Central memory CD8-positive, alpha-beta T cell (primary cell): ENCODE data around the gene ACTN4.

ENCODE experiments used
- ATAC-seq: fragments of 150-1000 bp; cut with Tn5 transposase; replicated peaks from 2 replicates; pipeline ENCODE4 v1.10.0; 2022; ENCODE audit warnings: mild to moderate bottlenecking, moderate FRiP score, moderate number of reproducible peaks; ENCODE audit not compliant: poor library complexity, severe bottlenecking; ENCODE audit errors: extremely low read depth
- DNase-seq, 2 donors: peaks; one replicate each; pipeline ENCODE4 v3.0.0; 2021; ENCODE audit warnings: low spot score in 2 of 2
- H3K27ac Mint-ChIP-seq: one replicate; pipeline ENCODE4 v1.8.0; 2022; ENCODE audit warnings: low read depth, mild to moderate bottlenecking, moderate library complexity, mixed read lengths
- H3K27me3 Mint-ChIP-seq: one replicate; pipeline ENCODE4 v1.8.0; 2022; ENCODE audit warnings: mixed read lengths
- H3K36me3 Mint-ChIP-seq: one replicate; pipeline ENCODE4 v1.8.0; 2022; ENCODE audit warnings: mild to moderate bottlenecking, moderate library complexity, mixed read lengths; ENCODE audit not compliant: insufficient read depth
- H3K4me1 Mint-ChIP-seq: one replicate; pipeline ENCODE4 v1.8.0; 2022; ENCODE audit warnings: mixed read lengths
- H3K4me3 Mint-ChIP-seq: one replicate; pipeline ENCODE4 v1.8.0; 2022; ENCODE audit warnings: mild to moderate bottlenecking, moderate library complexity, mixed read lengths
- H3K9me3 Mint-ChIP-seq: one replicate; pipeline ENCODE4 v1.8.0; 2022; ENCODE audit warnings: mixed read lengths

ACTN4 gene

GRCh38 chr19:38699647-38700349 is 52.3 kb downstream of the ACTN4 start:
- H3K4me1 Mint-ChIP-seq: peaks cover 57% of the 10 kb centered on the region
- DNase-seq: no peak
- H3K27ac Mint-ChIP-seq: peak overlapping the region; percentile 82
- H3K36me3 Mint-ChIP-seq: peaks cover 24% of the 10 kb centered on the region
- no peaks in the 10 kb centered on the region for H3K9me3 Mint-ChIP-seq
- no peak for ATAC-seq
- no peak overlapping the region for H3K4me3 Mint-ChIP-seq
- H3K27me3 Mint-ChIP-seq: no peaks in the 10 kb centered on the region

DNA sequence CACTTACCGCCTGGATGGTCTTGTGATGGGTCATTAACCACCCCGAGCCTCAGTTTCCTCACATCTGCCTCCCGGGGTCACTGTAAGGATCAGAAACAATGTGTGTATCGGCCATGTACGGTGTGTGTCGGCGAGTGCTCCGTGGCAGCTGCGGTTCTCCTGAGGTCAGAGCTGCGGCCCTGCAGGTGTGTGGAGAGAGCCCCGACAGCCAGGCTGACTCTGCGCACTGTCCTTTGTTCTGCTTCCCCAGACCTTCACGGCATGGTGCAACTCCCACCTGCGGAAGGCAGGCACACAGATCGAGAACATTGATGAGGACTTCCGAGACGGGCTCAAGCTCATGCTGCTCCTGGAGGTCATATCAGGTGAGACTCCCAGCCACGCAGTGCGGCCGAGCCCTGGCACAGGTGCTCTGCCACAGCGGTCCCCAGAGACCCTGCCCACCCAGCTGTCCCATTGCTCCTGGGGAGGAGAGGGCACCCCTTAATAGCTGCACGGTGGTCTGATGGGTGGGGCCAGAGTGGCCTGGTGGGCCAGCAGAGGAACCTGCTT is 53.0 kb downstream of the ACTN4 start:
- no peak overlapping the region for H3K4me3 Mint-ChIP-seq
- peaks cover 51% of the 10 kb centered on the region for H3K4me1 Mint-ChIP-seq
- H3K36me3 Mint-ChIP-seq: peaks cover 24% of the 10 kb centered on the region
- DNase-seq (no peak), ATAC-seq (no peak)
- no peaks in the 10 kb centered on the region for H3K27me3 Mint-ChIP-seq
- H3K27ac Mint-ChIP-seq: peak overlapping the region; percentile 5
- no peaks in the 10 kb centered on the region for H3K9me3 Mint-ChIP-seq

- ATAC-seq: no peak
- Mint-ChIP-seq H3K27me3 (no peaks in the 10 kb centered on the region), H3K4me1 (peaks cover 45% of the 10 kb centered on the region), H3K27ac (peak overlapping the region; percentile 5), H3K9me3 (no peaks in the 10 kb centered on the region), H3K36me3 (peaks cover 26% of the 10 kb centered on the region), H3K4me3 (no peak overlapping the region)
- DNase-seq: no peak
These were observed 53.5 kb downstream of the ACTN4 start for GRCh38 chr19:38700902-38701454.

DNA sequence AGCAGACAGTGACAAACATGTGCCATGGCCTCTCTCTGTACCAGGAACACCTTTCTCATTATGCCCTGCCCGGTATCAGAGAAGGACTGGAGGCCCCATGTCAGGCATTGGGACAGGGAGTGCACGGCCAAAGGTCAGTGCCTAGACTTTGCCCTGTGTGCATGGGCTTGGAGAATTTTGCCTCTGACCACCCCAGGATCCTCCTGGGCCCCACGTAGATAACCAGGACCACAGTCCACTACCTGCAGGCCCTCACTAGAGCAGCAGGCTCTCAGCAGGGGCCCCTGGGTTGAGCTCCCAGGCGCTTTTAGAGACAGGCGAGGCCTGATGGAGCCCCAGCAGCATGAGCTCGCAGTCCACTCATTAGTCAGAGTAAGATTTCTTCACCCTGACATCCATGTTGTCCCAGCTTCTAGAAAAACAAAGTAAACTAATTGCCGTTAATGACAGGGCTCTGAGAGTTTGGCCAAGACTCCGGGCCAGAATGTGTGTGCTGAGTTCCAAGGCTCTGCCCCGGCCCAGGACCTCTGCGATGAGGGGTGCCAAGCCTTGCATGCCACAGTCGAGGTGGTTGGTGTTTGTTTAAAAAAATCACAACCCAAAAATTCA is 54.1 kb downstream of the ACTN4 start:
- DNase-seq: no peak
- Mint-ChIP-seq H3K27me3 (no peaks in the 10 kb centered on the region), H3K36me3 (peaks cover 29% of the 10 kb centered on the region), H3K9me3 (no peaks in the 10 kb centered on the region), H3K4me1 (peaks cover 39% of the 10 kb centered on the region), H3K4me3 (no peak overlapping the region), H3K27ac (no peak overlapping the region)
- no peak for ATAC-seq

DNA sequence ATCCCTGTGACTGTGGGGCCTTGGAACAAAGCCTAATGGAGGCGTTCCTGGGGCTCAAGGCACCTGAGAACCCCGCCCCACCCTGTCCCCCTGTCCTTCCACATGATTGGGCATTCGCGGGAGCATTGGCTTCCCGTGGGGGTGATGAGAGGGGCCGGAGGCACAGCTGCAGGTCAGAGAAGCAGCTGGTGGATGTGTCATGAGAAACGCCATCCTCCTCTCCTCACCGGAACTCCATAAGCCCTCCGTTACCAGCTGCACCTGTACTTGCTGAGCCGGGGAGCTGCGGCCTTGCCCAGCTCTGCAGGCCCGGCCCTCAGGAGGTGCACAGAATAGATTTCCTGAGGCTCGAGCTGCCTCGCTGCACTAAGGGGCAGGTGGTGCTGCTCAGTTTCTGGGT is 54.8 kb downstream of the ACTN4 start:
- Mint-ChIP-seq H3K27ac (no peak overlapping the region), H3K36me3 (peaks cover 31% of the 10 kb centered on the region)

GRCh38 chr19:38703509-38703908 is 56.1 kb downstream of the ACTN4 start:
- H3K9me3 Mint-ChIP-seq: no peaks in the 10 kb centered on the region
- H3K27ac Mint-ChIP-seq: no peak overlapping the region
- H3K4me3 Mint-ChIP-seq: no peak overlapping the region
- H3K36me3 Mint-ChIP-seq: peaks cover 32% of the 10 kb centered on the region
- peaks cover 27% of the 10 kb centered on the region for H3K4me1 Mint-ChIP-seq
- DNase-seq (no peak), ATAC-seq (no peak)
- H3K27me3 Mint-ChIP-seq: no peaks in the 10 kb centered on the region

More for the DNA sequence above, 54.8 kb downstream of the ACTN4 start:
- Mint-ChIP-seq H3K9me3 (no peaks in the 10 kb centered on the region), H3K4me3 (no peak overlapping the region), H3K4me1 (peaks cover 32% of the 10 kb centered on the region), H3K27me3 (no peaks in the 10 kb centered on the region)
- no peak for DNase-seq
- ATAC-seq: no peak

- no peak overlapping the region for H3K4me3 Mint-ChIP-seq
- DNase-seq: no peak
- peaks cover 18% of the 10 kb centered on the region for H3K4me1 Mint-ChIP-seq
- peak overlapping the region; percentile 27 for H3K27ac Mint-ChIP-seq
- no peak for ATAC-seq
- peaks cover 31% of the 10 kb centered on the region for H3K36me3 Mint-ChIP-seq
- H3K27me3 Mint-ChIP-seq: no peaks in the 10 kb centered on the region
- H3K9me3 Mint-ChIP-seq: no peaks in the 10 kb centered on the region
These were observed 57.1 kb downstream of the ACTN4 start for GRCh38 chr19:38704488-38705026.

DNA sequence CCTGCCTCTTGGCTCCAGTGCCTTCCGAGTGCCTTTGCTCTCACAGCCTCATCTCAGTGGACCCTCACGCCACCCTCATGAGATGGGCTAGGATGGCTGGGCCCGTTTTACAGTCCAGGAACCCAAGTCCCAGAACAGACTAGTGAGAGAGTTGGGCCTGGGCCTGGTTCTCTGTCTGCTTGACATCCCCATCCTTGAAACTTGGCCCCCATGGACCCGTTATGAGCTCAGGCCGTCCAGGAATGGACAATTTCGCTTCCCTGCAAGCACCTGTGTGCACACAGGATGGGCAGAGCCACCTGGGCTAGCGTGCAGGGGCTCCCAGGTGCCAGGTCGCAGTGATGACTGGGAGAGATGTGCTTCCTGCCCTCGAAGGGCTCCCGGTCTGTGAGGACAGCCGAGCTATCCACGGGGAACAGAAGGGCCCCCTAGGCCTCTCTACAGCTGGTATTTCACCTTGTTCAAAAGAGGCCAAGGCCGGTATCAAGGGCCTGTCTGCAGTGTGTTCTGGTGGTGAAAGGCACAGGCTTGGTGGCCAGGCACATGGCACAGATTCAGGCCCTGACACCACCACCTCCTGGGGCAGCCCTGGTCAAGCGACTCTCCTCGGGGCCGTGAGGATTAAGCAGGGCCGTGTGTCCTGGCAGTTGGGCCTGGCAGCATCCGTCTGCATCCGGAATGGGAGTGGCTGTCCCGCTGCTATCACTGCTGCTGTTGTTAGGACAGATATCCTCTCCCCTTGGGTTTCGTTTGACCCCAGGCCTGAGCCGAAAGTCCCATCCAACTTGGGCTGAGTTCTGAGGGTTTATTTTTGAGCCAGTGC is 58.0 kb downstream of the ACTN4 start:
- Mint-ChIP-seq H3K27me3 (no peaks in the 10 kb centered on the region), H3K9me3 (no peaks in the 10 kb centered on the region), H3K36me3 (peaks cover 32% of the 10 kb centered on the region), H3K4me3 (no peak overlapping the region), H3K27ac (no peak overlapping the region), H3K4me1 (peaks cover 17% of the 10 kb centered on the region)
- no peak for ATAC-seq
- DNase-seq: no peak

GRCh38 chr19:38706792-38707511 is 59.5 kb downstream of the ACTN4 start:
- Mint-ChIP-seq H3K4me1 (peaks cover 17% of the 10 kb centered on the region), H3K4me3 (no peak overlapping the region), H3K36me3 (peaks cover 31% of the 10 kb centered on the region), H3K27me3 (no peaks in the 10 kb centered on the region), H3K9me3 (no peaks in the 10 kb centered on the region), H3K27ac (no peak overlapping the region)
- no peak for ATAC-seq
- DNase-seq: no peak

DNA sequence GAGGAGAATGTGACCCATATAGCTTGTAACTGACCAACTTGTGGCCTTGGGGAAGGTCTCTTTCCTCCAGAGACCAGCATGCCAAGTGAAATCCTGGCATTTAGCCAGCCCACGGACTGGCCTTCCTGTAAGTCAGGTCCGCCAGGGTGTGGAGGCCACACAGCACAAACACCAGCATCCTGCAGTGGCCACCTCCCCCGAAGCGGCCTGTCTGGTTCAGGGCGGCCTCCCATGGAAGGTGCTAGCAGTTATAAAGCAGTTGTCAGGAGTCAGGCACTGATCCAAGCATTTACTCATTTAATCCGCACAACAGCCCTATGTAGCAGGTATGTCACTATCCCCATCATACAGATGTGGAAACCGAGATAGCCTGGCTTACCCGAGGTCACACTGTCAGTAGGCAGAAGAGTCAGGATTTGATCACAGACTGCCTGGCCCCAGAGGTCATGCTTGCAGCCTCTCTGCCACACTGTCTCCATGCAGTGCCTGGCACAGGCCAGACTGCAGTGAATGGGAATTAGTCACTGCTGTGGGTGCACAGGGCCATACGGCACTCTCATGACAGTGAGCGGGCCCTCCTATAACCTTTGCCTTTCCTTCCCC is 60.2 kb downstream of the ACTN4 start:
- Mint-ChIP-seq H3K4me3 (no peak overlapping the region), H3K27ac (peak overlapping the region; percentile 69), H3K4me1 (peaks cover 17% of the 10 kb centered on the region), H3K36me3 (peaks cover 31% of the 10 kb centered on the region), H3K27me3 (no peaks in the 10 kb centered on the region), H3K9me3 (no peaks in the 10 kb centered on the region)
- DNase-seq: no peak
- no peak for ATAC-seq

GRCh38 chr19:38708413-38709024 is 61.1 kb downstream of the ACTN4 start:
- H3K27me3 Mint-ChIP-seq: no peaks in the 10 kb centered on the region
- peak overlapping the region; percentile 69 for H3K27ac Mint-ChIP-seq
- ATAC-seq (no peak), DNase-seq (no peak)
- peaks cover 17% of the 10 kb centered on the region for H3K4me1 Mint-ChIP-seq
- H3K9me3 Mint-ChIP-seq: no peaks in the 10 kb centered on the region
- H3K4me3 Mint-ChIP-seq: no peak overlapping the region
- peaks cover 32% of the 10 kb centered on the region for H3K36me3 Mint-ChIP-seq
